Measurements from ENCODE around the gene NKPD1. TPM values are rescaled to one million over a fixed set of nuclear protein-coding genes. Genes with fewer than 3 reads are reported as not detected.

The NKPD1 gene
- total RNA-seq, 3 donors from 2014 or later (not counting 1 experiment from before 2014, with no cell fraction given) = 0.55 to 1.00 (median 0.66) TPM

DNA sequence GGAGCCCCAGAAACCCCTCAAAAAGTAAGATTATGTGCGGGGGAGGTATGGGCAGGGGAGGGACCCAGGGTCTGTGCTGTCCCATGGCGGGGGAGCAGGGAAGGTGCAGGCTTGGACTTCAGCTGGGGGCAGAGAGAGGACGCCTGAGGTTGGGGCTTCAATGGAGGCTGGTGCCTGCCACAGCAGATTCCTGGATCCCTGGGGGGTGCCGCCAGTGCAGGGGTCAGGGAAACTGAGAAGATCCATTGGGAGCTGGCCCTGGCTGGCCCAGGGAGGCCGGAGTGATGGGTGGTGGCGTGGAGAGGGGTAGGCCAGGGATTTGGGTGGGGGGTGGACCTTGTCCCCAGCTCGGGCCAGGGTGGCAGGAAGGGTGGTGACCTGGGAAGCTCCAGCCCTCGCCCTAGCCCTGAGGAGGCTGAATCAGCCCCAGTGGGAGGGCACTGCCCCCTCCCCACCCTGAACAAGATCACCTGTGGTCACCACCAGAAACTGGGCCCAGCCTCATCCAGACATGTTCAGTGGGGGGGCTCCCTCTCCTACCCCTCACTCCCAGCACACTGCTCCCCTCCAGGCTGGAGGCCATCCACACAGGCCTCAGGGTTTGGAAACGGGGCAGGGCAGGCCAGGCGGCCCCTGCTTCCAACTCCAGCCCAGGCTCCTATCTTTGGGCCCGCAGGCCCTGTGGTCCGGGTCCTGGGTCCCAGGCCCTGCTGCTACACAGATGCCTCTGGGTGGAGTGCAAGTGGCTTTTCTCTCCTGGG is 1.4 kb downstream of the NKPD1 start:
- H3K36me3 Mint-ChIP-seq = no peaks in the 10 kb centered on the region
- H3K4me1 Mint-ChIP-seq = peaks cover 0 to 9% of the 10 kb centered on the region in 2 donors
- 88% methylated on average over 12 of the region's 12 CpGs for WGBS (ENCODE audit: insufficient coverage)
- TF ChIP-seq, protein P1, sequence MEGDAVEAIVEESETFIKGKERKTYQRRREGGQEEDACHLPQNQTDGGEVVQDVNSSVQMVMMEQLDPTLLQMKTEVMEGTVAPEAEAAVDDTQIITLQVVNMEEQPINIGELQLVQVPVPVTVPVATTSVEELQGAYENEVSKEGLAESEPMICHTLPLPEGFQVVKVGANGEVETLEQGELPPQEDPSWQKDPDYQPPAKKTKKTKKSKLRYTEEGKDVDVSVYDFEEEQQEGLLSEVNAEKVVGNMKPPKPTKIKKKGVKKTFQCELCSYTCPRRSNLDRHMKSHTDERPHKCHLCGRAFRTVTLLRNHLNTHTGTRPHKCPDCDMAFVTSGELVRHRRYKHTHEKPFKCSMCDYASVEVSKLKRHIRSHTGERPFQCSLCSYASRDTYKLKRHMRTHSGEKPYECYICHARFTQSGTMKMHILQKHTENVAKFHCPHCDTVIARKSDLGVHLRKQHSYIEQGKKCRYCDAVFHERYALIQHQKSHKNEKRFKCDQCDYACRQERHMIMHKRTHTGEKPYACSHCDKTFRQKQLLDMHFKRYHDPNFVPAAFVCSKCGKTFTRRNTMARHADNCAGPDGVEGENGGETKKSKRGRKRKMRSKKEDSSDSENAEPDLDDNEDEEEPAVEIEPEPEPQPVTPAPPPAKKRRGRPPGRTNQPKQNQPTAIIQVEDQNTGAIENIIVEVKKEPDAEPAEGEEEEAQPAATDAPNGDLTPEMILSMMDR (IDR thresholded peaks at IDR 0.05) = no peak
- peaks cover 5 to 27% of the 10 kb centered on the region in 2 donors for H3K27me3 Mint-ChIP-seq (ENCODE audit: low read depth in 2 of 2)
- no peaks in the 10 kb centered on the region for H3K27me3 ChIP-seq (ENCODE audit: control insufficient read depth, insufficient read depth, low read length)
- ATAC-seq (no peak), DNase-seq (no peak)
- no peak overlapping the region for H3K27ac ChIP-seq (ENCODE audit: low read length)
- H3K4me1 ChIP-seq (ENCODE audit: control insufficient read depth, insufficient read depth, low read length) = peaks cover 7% of the 10 kb centered on the region
- H3K4me3 ChIP-seq (ENCODE audit: low read length) = no peak overlapping the region
- intact Hi-C loops (cut with micrococcal nuclease) = no loop called here
- H3K27ac Mint-ChIP-seq = no peak overlapping the region
- H3K36me3 ChIP-seq (ENCODE audit: control insufficient read depth, insufficient read depth, low read length) = no peaks in the 10 kb centered on the region
- H3K4me3 Mint-ChIP-seq = no peak overlapping the region
- no peaks in the 10 kb centered on the region for H3K9me3 Mint-ChIP-seq
- no peaks in the 10 kb centered on the region for H3K9me3 ChIP-seq (ENCODE audit: control insufficient read depth, insufficient read depth, low read length)

DNA sequence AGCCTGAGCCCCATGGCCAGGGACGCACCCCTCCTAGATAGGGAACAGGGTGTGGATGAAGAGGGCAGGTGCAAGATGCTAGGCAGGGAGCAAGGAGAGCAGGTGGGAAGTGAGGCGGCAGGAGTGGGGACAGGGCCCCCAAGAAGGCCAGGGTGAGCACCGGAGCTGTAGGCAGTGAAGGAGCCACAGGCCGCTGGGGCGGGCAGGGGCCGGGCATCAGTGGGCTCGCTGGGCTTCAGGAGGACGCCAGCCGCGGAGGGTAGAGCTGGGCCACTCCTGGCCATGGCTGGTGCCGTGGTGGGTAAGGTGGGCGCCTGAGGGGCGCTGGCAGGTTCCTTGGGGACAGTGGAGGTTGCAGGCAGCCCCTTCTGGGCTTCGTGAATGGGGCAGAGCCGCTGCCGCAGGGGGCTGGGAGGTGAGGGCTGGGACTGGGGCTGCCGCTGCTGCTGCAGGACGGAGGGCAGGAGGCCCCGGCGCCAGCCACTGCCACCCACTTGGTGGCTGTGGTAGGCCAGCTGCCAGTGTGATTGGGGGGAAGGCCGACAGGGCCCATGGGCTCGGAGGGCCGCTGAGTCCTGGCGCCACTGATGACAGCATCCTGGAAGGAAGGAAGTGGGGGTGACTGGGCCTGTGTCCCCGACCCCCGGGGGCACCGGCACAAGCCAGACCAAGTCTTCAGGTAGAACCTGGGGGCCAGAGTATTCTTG is 2.1 kb downstream of the NKPD1 start:
- Mint-ChIP-seq H3K36me3 (no peaks in the 10 kb centered on the region), H3K4me3 (no peak overlapping the region), H3K27ac (peak overlapping the region in 1 of 2 donors; percentile 24), H3K27me3 (ENCODE audit: low read depth in 2 of 2) (peaks cover 5 to 30% of the 10 kb centered on the region in 2 donors), H3K4me1 (peaks cover 5 to 8% of the 10 kb centered on the region in 2 donors), H3K9me3 (no peaks in the 10 kb centered on the region)
- DNase-seq (no peak), ATAC-seq (no peak)
- H3K4me1 ChIP-seq (ENCODE audit: control insufficient read depth, insufficient read depth, low read length) = peaks cover 8% of the 10 kb centered on the region
- no peak overlapping the region for H3K4me3 ChIP-seq (ENCODE audit: low read length)
- H3K36me3 ChIP-seq (ENCODE audit: control insufficient read depth, insufficient read depth, low read length) = no peaks in the 10 kb centered on the region
- TF ChIP-seq, protein P1 (IDR thresholded peaks at IDR 0.05) = no peak
- 53% methylated on average over 27 of the region's 27 CpGs for WGBS (ENCODE audit: insufficient coverage)
- intact Hi-C loops (cut with micrococcal nuclease) = no loop called here
- no peak overlapping the region for H3K27ac ChIP-seq (ENCODE audit: low read length)
- H3K27me3 ChIP-seq (ENCODE audit: control insufficient read depth, insufficient read depth, low read length) = no peaks in the 10 kb centered on the region
- no peaks in the 10 kb centered on the region for H3K9me3 ChIP-seq (ENCODE audit: control insufficient read depth, insufficient read depth, low read length)

DNA sequence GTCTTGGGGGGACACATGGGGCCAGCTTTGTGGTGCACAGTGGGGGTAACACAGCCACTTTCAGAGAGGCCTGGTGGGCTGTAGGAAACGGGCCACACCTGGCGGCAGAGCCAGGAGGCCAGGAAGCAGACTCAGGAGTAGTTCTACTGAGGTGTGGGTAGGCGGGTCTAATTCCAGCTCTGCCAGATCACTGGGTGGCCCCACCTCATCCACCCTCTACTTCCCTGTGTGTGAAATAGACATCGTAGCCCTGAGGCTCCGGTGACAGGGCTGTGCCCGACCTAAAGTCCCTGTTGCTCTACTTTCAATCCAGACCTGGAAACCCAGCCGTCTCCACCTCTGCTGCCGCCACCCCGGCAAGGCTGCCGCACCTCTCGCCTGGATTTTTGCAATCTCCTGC is 4.0 kb downstream of the NKPD1 start:
- no peak for ATAC-seq
- Mint-ChIP-seq H3K27me3 (ENCODE audit: low read depth in 2 of 2) (peaks cover 5 to 30% of the 10 kb centered on the region in 2 donors), H3K4me3 (no peak overlapping the region), H3K4me1 (peaks cover 14 to 21% of the 10 kb centered on the region in 2 donors), H3K27ac (no peak overlapping the region), H3K9me3 (no peaks in the 10 kb centered on the region), H3K36me3 (no peaks in the 10 kb centered on the region)
- H3K36me3 ChIP-seq (ENCODE audit: control insufficient read depth, insufficient read depth, low read length) = no peaks in the 10 kb centered on the region
- H3K4me1 ChIP-seq (ENCODE audit: control insufficient read depth, insufficient read depth, low read length) = peaks cover 27% of the 10 kb centered on the region
- H3K27me3 ChIP-seq (ENCODE audit: control insufficient read depth, insufficient read depth, low read length) = peaks cover 1% of the 10 kb centered on the region
- no peaks in the 10 kb centered on the region for H3K9me3 ChIP-seq (ENCODE audit: control insufficient read depth, insufficient read depth, low read length)
- TF ChIP-seq, protein P1 (IDR thresholded peaks at IDR 0.05) = no peak
- no peak overlapping the region for H3K4me3 ChIP-seq (ENCODE audit: low read length)
- intact Hi-C loops (cut with micrococcal nuclease) = no loop called here
- WGBS (ENCODE audit: insufficient coverage) = 87% methylated on average over 10 of the region's 11 CpGs
- no peak for DNase-seq
- H3K27ac ChIP-seq (ENCODE audit: low read length) = no peak overlapping the region
